Stomach (tissue), 4 donors: ENCODE results near the gene WDR20.

ENCODE experiments used
- CTCF ChIP-seq, 7 experiments: fragments of 450-650 bp in 4 of 7; fragments of 200-600 bp in 3 of 7; sonication (generic) in 3 of 7; IDR thresholded peaks; one replicate each; pipeline ENCODE4 v1.5.1; 2016 to 2019; ENCODE audit warnings: antibody characterized with exemption in 7 of 7, control low read depth in 2 of 7, mild to moderate bottlenecking in 1 of 7
- POLR2AphosphoS5 ChIP-seq, 3 donors: sonication (generic); formaldehyde crosslinking; IDR thresholded peaks; one replicate each; pipeline ENCODE4 v1.6.1; 2016; ENCODE audit warnings: antibody characterized with exemption in 3 of 3

- TF ChIP-seq POLR2AphosphoS5 (IDR thresholded peaks at IDR 0.05) (no peak), CTCF (IDR thresholded peaks at IDR 0.05) (no peak)
Observed at GRCh38 chr14:102210421-102211042, 70.8 kb downstream of the WDR20 start.
